Measurements from ENCODE around the gene IGF1.
"Not testable (repeated sequence)": the region's sequence is repeated elsewhere in the genome, so short reads cannot be mapped to it uniquely, and the experiment has no call there.

The IGF1 gene

DNA sequence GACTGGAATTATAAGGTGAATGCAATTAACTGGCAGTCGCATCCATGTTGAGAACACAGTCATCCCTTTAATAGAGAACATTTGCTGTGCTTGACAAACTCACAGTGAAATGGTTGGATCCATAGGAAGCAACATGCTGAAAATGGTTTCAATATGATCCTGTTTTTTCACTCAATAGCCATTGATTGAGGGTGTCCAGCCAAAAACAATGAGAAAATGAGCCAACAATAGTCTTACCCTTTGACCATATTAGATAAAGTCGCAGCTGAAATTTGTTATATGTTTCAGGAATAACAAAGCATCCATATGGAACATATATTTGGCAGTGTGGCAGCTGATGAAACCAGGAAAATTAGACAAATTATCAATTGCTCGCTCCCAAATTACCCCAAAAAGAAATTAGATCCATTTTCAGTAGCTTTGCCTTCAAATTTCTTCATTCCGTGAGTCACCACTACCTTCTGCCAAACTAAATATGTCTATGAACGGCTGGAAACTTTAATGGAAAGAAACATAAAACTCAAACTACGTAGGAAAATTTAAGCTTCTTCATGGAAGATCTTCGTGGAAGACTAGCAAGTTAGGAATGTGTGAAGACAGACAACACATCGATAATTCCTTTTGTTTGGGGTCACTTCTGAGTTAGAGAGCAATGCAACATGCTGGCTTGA lies 17.4 kb downstream of the IGF1 start:
- Histone ChIP-seq H3K27me3 (ENCODE audit: insufficient read depth, low read length) (no peaks in the 10 kb centered on the region), H3K4me1 (ENCODE audit: control insufficient read depth, insufficient read depth, low read length, unreplicated experiment) (peaks cover 8% of the 10 kb centered on the region), H3K27ac (ENCODE audit: low read depth, low read length) (peak overlapping the region; percentile 27; the same call in 1 of the 2 replicates), H3K79me2 (ENCODE audit: control insufficient read depth, insufficient read depth, low read length, unreplicated experiment) (no peaks in the 10 kb centered on the region), H2AFZ (ENCODE audit: low read length, unreplicated experiment) (no peak overlapping the region), H3K4me3 (ENCODE audit: low read depth, low read length) (no peak overlapping the region), H3K36me3 (ENCODE audit: insufficient read depth, low read length) (no peaks in the 10 kb centered on the region)

DNA sequence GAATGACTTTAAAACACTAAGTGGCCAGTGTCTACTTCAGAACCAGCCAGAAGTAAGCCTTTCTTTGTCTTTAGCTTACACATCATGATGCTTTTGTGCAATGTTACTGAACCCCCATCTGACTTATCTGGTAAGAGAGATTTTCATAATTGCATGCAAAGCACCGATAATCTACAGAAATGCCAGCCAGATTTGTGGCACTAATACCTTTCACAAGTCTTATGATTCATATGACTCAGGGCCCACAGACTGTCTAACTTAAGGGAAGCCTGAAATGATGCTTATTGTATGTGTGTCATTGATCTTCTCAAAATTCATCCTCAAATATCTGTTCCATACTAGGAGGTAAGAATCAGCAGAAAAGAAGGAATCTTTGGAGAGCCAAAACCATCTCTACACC lies 18.0 kb downstream of the IGF1 start:
- Histone ChIP-seq H2AFZ (ENCODE audit: low read length, unreplicated experiment) (no peak overlapping the region), H3K27ac (ENCODE audit: low read depth, low read length) (peak overlapping the region; percentile 27; the same call in 1 of the 2 replicates), H3K4me3 (ENCODE audit: low read depth, low read length) (no peak overlapping the region), H3K4me1 (ENCODE audit: control insufficient read depth, insufficient read depth, low read length, unreplicated experiment) (peaks cover 8% of the 10 kb centered on the region), H3K36me3 (ENCODE audit: insufficient read depth, low read length) (no peaks in the 10 kb centered on the region), H3K27me3 (ENCODE audit: insufficient read depth, low read length) (no peaks in the 10 kb centered on the region), H3K79me2 (ENCODE audit: control insufficient read depth, insufficient read depth, low read length, unreplicated experiment) (no peaks in the 10 kb centered on the region)

DNA sequence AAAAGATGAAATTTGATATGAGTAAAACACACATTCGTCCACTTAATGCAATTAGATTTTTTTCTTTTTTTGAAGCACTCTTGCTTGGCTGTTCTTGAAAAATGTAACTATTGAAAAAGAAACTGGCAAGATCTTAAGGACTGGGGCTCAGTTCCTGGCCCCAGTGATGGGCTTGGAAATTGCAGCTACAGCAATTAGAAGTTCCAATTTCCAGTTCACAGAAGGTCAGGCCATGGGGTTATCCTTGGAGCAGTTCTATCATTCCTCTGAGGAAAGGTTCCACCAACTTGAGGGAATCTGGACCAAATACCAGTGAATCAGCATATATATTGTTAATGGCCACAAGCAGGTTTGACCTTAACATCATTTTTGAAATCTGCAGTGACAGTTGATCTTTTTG lies 18.9 kb downstream of the IGF1 start:
- H2AFZ ChIP-seq (ENCODE audit: low read length, unreplicated experiment) = no peak overlapping the region
- H3K27ac ChIP-seq (ENCODE audit: low read depth, low read length) = no peak overlapping the region

DNA sequence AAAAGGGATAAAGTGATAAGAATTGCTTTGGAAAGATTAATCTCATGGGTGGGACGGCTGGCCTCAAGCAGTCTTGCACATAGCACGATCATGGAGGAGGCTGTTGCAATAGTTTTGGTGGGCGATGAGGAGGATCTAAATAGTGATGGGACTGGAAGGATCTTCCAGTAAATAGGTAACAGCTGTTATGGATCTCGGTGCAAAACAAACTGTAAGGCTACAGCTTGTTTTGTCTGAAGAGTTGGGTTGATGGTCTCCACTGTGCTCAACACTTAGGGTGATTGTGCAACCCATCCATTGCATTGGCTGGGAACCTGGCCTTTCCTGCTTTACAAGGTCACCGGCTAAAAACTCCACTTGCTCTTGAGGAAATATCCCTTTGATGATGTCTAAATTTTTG lies 21.0 kb downstream of the IGF1 start:
- no peak overlapping the region for H2AFZ ChIP-seq (ENCODE audit: low read length, unreplicated experiment)
- no peaks in the 10 kb centered on the region for H3K79me2 ChIP-seq (ENCODE audit: control insufficient read depth, insufficient read depth, low read length, unreplicated experiment)
- no peaks in the 10 kb centered on the region for H3K27me3 ChIP-seq (ENCODE audit: insufficient read depth, low read length)
- no peak overlapping the region for H3K4me3 ChIP-seq (ENCODE audit: low read depth, low read length)
- peaks cover 8% of the 10 kb centered on the region for H3K4me1 ChIP-seq (ENCODE audit: control insufficient read depth, insufficient read depth, low read length, unreplicated experiment)
- H3K36me3 ChIP-seq (ENCODE audit: insufficient read depth, low read length) = no peaks in the 10 kb centered on the region
- no peak overlapping the region for H3K27ac ChIP-seq (ENCODE audit: low read depth, low read length)

More for the DNA sequence above, 18.9 kb downstream of the IGF1 start:
- Histone ChIP-seq H3K36me3 (ENCODE audit: insufficient read depth, low read length) (no peaks in the 10 kb centered on the region), H3K4me1 (ENCODE audit: control insufficient read depth, insufficient read depth, low read length, unreplicated experiment) (peaks cover 8% of the 10 kb centered on the region), H3K4me3 (ENCODE audit: low read depth, low read length) (no peak overlapping the region), H3K79me2 (ENCODE audit: control insufficient read depth, insufficient read depth, low read length, unreplicated experiment) (no peaks in the 10 kb centered on the region), H3K27me3 (ENCODE audit: insufficient read depth, low read length) (no peaks in the 10 kb centered on the region)

DNA sequence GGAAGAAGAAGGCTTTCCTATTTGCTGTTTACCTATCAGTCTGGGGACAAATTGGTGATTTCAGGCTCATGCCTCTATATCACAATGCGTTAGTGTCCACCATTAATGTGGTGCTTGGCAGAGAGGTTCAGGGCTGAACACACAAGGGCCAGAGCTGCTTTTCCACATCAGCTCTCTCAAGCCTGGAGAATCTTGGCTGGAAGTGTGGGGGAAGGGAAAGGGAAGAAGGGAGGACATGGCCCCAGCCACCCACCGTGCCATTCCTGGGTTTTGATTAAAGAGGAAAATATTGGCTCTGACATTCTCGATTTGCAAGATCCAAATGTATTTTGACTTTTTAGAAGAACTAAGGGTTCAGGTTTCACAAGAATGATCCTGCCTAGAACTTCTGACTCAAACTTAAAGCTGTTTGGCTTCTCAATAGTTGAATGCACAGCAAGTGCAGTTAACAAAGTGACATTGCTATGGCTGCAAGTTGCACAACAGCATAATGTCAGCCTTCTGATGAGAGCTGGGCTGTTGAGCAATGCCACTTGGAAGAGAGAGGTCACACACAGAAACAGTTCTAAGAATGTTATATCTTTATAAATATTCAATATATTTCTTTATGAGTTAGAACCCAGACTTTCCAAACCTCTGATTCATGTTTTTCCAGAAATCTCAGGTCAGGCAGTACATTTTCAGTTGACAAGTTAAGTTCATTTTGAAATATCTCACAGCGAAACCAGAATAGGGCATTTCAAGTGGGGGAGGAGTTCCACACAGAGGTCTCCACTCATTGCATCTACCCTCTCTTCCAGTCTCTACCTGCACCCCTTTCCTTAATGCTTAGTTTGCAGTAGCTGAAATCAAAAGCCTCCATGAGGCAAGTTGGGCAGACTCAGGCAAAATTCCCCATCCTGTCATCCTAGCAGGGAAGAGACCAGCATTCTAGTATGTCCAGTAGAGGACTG lies 25.3 kb downstream of the IGF1 start:
- Histone ChIP-seq H3K27me3 (ENCODE audit: insufficient read depth, low read length) (no peaks in the 10 kb centered on the region), H3K27ac (ENCODE audit: low read depth, low read length) (no peak overlapping the region), H3K36me3 (ENCODE audit: insufficient read depth, low read length) (no peaks in the 10 kb centered on the region), H3K79me2 (ENCODE audit: control insufficient read depth, insufficient read depth, low read length, unreplicated experiment) (no peaks in the 10 kb centered on the region), H3K4me1 (ENCODE audit: control insufficient read depth, insufficient read depth, low read length, unreplicated experiment) (no peaks in the 10 kb centered on the region), H3K4me3 (ENCODE audit: low read depth, low read length) (no peak overlapping the region), H2AFZ (ENCODE audit: low read length, unreplicated experiment) (no peak overlapping the region)

DNA sequence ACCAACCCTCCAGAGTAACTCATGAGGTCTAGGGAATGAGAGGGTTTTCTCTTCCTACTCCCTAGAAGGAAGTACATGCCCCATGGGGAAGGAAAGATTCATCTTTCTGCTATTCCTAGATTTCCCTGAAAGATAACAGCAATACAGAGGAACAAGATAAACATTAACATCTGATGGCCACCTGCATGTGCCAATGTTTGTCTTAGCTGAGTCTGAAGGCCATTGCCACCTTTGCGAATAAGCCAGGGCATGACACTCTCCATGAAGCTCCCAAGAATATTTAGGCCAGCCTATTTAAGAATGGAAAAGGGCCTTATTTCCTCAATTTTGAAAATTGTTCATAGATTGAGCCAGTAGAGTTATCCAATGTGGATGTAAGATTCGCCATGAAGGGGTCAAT lies 26.0 kb downstream of the IGF1 start:
- Histone ChIP-seq H3K4me3 (ENCODE audit: low read depth, low read length) (no peak overlapping the region), H3K27me3 (ENCODE audit: insufficient read depth, low read length) (no peaks in the 10 kb centered on the region), H2AFZ (ENCODE audit: low read length, unreplicated experiment) (no peak overlapping the region), H3K36me3 (ENCODE audit: insufficient read depth, low read length) (no peaks in the 10 kb centered on the region), H3K4me1 (ENCODE audit: control insufficient read depth, insufficient read depth, low read length, unreplicated experiment) (no peaks in the 10 kb centered on the region), H3K79me2 (ENCODE audit: control insufficient read depth, insufficient read depth, low read length, unreplicated experiment) (no peaks in the 10 kb centered on the region), H3K27ac (ENCODE audit: low read depth, low read length) (no peak overlapping the region)

DNA sequence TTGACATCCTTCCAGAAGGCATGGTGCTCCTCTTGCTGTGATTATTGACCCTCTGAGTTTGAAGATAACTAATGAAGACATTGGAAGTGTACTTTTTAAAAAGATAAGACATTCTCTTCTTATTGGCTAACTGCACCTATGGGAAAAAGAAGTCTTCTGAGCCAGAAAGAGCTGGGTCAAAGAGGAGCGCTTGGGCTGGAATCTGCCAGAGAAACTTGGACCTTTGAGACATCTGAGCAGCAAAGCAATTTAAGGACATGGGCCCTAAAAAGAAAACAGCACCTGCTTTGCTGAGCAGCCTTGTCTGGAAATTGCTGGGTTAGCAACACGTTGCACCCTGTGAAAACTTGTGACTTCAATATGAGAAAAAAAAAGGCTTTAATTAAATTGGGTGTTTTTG lies 27.8 kb downstream of the IGF1 start:
- H3K4me3 ChIP-seq (ENCODE audit: low read depth, low read length) = no peak overlapping the region
- no peaks in the 10 kb centered on the region for H3K27me3 ChIP-seq (ENCODE audit: insufficient read depth, low read length)
- H3K79me2 ChIP-seq (ENCODE audit: control insufficient read depth, insufficient read depth, low read length, unreplicated experiment) = no peaks in the 10 kb centered on the region
- H3K4me1 ChIP-seq (ENCODE audit: control insufficient read depth, insufficient read depth, low read length, unreplicated experiment) = no peaks in the 10 kb centered on the region
- no peaks in the 10 kb centered on the region for H3K36me3 ChIP-seq (ENCODE audit: insufficient read depth, low read length)
- H3K27ac ChIP-seq (ENCODE audit: low read depth, low read length) = no peak overlapping the region
- H2AFZ ChIP-seq (ENCODE audit: low read length, unreplicated experiment) = no peak overlapping the region

DNA sequence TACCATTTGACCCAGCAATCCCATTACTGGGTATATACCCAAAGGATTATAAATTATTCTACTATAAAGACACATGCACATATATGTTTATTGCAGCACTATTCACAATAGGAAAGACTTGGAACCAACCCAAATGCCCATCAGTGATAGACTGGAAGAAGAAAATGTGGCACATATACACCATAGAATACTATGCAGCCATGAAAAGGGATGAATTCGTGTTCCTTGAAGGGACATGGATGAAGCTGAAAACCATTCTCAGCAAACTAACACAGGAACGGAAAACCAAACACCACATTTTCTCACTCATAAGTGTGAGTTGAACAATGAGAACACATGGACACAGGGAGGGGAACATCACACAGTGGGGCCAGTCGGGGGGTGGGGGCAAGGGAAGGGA lies 31.3 kb downstream of the IGF1 start:
- H3K36me3 ChIP-seq (ENCODE audit: insufficient read depth, low read length); H3K4me3 ChIP-seq (ENCODE audit: low read depth, low read length); H3K27ac ChIP-seq (ENCODE audit: low read depth, low read length); H2AFZ ChIP-seq (ENCODE audit: low read length, unreplicated experiment); H3K79me2 ChIP-seq (ENCODE audit: control insufficient read depth, insufficient read depth, low read length, unreplicated experiment); H3K4me1 ChIP-seq (ENCODE audit: control insufficient read depth, insufficient read depth, low read length, unreplicated experiment); H3K27me3 ChIP-seq (ENCODE audit: insufficient read depth, low read length): not testable (repeated sequence)

DNA sequence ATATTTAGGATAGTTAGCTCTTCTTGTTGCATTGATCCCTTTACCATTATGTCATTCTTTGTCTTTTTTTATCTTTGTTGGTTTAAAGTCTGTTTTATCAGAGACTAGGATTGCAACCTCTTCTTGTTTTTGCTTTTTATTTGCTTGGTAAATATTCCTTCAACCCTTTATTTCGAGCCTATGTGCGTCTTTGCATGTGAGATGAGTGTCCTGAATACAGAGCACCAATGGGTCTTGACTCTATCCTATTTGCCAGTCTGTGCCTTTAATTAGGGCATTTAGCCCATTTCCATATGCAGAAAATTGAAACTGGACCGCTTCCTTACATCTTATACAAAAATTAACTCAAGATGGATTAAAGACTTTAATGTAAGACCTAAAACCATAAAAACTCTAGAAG lies 32.9 kb downstream of the IGF1 start:
- H3K36me3 ChIP-seq (ENCODE audit: insufficient read depth, low read length); H3K79me2 ChIP-seq (ENCODE audit: control insufficient read depth, insufficient read depth, low read length, unreplicated experiment); H2AFZ ChIP-seq (ENCODE audit: low read length, unreplicated experiment); H3K27me3 ChIP-seq (ENCODE audit: insufficient read depth, low read length); H3K4me3 ChIP-seq (ENCODE audit: low read depth, low read length); H3K4me1 ChIP-seq (ENCODE audit: control insufficient read depth, insufficient read depth, low read length, unreplicated experiment); H3K27ac ChIP-seq (ENCODE audit: low read depth, low read length): not testable (repeated sequence)

DNA sequence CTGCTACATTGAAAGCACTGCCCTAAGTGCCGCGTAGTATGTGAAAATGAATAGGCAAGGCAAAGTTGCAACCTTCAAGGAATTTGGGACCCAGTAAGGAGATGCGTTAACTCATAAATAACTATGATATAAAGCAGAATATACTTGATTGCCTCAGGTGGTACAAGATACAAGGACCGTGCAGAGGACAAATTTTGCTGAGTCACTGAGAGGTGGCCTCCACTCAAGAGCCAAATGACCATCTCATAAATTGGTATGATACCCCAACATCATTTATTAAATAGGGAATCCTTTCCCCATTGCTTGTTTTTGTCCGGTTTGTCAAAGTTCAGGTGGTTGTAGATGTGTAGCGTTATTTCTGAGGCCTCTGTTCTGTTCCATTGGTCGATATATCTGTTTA lies 35.7 kb downstream of the IGF1 start:
- H3K36me3 ChIP-seq (ENCODE audit: insufficient read depth, low read length) = no peaks in the 10 kb centered on the region
- no peak overlapping the region for H2AFZ ChIP-seq (ENCODE audit: low read length, unreplicated experiment)
- no peak overlapping the region for H3K4me3 ChIP-seq (ENCODE audit: low read depth, low read length)
- no peak overlapping the region for H3K27ac ChIP-seq (ENCODE audit: low read depth, low read length)
- H3K27me3 ChIP-seq (ENCODE audit: insufficient read depth, low read length) = no peaks in the 10 kb centered on the region
- H3K4me1 ChIP-seq (ENCODE audit: control insufficient read depth, insufficient read depth, low read length, unreplicated experiment) = no peaks in the 10 kb centered on the region
- no peaks in the 10 kb centered on the region for H3K79me2 ChIP-seq (ENCODE audit: control insufficient read depth, insufficient read depth, low read length, unreplicated experiment)

DNA sequence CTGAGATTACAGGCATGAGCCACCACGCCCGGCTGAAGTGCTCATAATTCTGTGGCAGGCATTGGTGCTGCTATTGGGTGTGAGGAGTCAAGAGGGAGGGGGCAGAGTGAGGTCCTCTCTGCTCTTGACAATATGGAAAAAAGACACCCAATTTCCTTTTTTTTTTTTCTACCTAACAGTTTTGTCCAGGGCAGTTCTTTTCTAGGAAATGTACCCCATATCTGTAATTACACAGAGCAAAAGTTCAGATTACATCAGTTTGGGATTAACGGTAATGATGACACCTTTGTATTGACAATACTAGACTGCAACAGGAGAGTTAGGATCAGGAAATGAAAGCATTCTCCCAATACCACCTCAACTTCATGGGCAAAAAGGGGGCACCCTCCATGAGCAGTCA lies 36.3 kb downstream of the IGF1 start:
- Histone ChIP-seq H3K4me3 (ENCODE audit: low read depth, low read length) (no peak overlapping the region), H3K79me2 (ENCODE audit: control insufficient read depth, insufficient read depth, low read length, unreplicated experiment) (no peaks in the 10 kb centered on the region), H3K36me3 (ENCODE audit: insufficient read depth, low read length) (no peaks in the 10 kb centered on the region), H3K27ac (ENCODE audit: low read depth, low read length) (no peak overlapping the region), H2AFZ (ENCODE audit: low read length, unreplicated experiment) (no peak overlapping the region), H3K4me1 (ENCODE audit: control insufficient read depth, insufficient read depth, low read length, unreplicated experiment) (no peaks in the 10 kb centered on the region), H3K27me3 (ENCODE audit: insufficient read depth, low read length) (no peaks in the 10 kb centered on the region)

Data from ACC112 (cell line).